RWPE2 (cell line): ENCODE measurements around the gene ZBTB46.
"Not testable (repeated sequence)": the region's sequence is repeated elsewhere in the genome, so short reads cannot be mapped to it uniquely, and the experiment has no call there.

Source experiments
- ATAC-seq: fragments of 200-7000 bp; cut with Tn5 transposase; 3 replicates; pipeline ENCODE4 v1.9.1; 2021; ENCODE audit warnings: low read depth
- DNase-seq: peaks from one replicate; pipeline ENCODE4 v3.0.0-alpha.2; 2020; ENCODE audit warnings: low spot score
- H3K27ac ChIP-seq: fragments of 450-650 bp; 2 replicates; pipeline ENCODE4 v1.5.1; 2017; ENCODE audit warnings: mild to moderate bottlenecking; ENCODE audit not compliant: poor library complexity, severe bottlenecking
- H3K27me3 ChIP-seq: fragments of 250-450 bp; sonication (Bioruptor Pico); 2 replicates; pipeline ENCODE4 v1.5.1; 2021; ENCODE audit warnings: mild to moderate bottlenecking, moderate library complexity; ENCODE audit not compliant: insufficient read depth, poor library complexity, severe bottlenecking
- H3K36me3 ChIP-seq: fragments of 250-450 bp; sonication (Bioruptor Pico); 2 replicates; pipeline ENCODE4 v1.5.1; 2020; ENCODE audit warnings: low read depth, mild to moderate bottlenecking, moderate library complexity
- H3K4me1 ChIP-seq: fragments of 250-450 bp; sonication (Bioruptor Pico); 2 replicates; pipeline ENCODE4 v1.5.1; 2021; ENCODE audit warnings: mild to moderate bottlenecking, moderate library complexity; ENCODE audit not compliant: insufficient read depth, poor library complexity, severe bottlenecking
- H3K4me3 ChIP-seq: fragments of 250-450 bp; sonication (Bioruptor Pico); 2 replicates; pipeline ENCODE4 v1.5.1; 2021; ENCODE audit warnings: mild to moderate bottlenecking, moderate library complexity; ENCODE audit not compliant: severe bottlenecking
- H3K9me3 ChIP-seq: fragments of 250-450 bp; sonication (Bioruptor Pico); 2 replicates; pipeline ENCODE4 v1.5.1; 2021; ENCODE audit warnings: mild to moderate bottlenecking, moderate library complexity; ENCODE audit not compliant: severe bottlenecking
- CTCF ChIP-seq: fragments of 450-650 bp; IDR thresholded peaks from one replicate; pipeline ENCODE4 v1.5.1; 2017; ENCODE audit warnings: mild to moderate bottlenecking, moderate library complexity; ENCODE audit not compliant: poor library complexity, severe bottlenecking

Gene ZBTB46

DNA sequence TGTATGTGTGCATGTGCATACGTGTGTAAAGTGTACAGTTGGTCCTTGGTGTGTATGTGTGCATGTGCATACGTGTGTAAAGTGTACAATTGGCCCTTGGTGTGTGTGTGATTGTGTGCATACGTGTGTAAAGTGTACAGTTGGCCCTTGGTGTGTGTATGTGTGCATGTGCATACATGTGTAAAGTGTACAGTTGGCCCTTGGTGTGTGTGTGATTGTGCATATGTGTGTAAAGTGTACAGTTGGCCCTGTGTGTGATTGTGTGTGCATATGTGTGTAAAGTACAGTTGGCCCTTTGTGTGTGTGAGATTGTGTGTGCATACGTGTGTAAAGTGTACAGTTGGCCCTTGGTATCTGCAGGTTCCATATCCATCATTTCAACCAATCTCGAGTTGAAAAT lies 99.7 kb downstream of the ZBTB46 start:
- peak; percentile 19 for DNase-seq
- no peak overlapping the region for H3K4me3 ChIP-seq
- H3K4me1 ChIP-seq, result no peaks in the 10 kb centered on the region
- no peak for TF ChIP-seq CTCF
- H3K9me3 ChIP-seq, result no peaks in the 10 kb centered on the region
- no peaks in the 10 kb centered on the region for H3K27me3 ChIP-seq
- no peak for ATAC-seq
- no peak overlapping the region for H3K27ac ChIP-seq
- H3K36me3 ChIP-seq, result peaks cover 63% of the 10 kb centered on the region

DNA sequence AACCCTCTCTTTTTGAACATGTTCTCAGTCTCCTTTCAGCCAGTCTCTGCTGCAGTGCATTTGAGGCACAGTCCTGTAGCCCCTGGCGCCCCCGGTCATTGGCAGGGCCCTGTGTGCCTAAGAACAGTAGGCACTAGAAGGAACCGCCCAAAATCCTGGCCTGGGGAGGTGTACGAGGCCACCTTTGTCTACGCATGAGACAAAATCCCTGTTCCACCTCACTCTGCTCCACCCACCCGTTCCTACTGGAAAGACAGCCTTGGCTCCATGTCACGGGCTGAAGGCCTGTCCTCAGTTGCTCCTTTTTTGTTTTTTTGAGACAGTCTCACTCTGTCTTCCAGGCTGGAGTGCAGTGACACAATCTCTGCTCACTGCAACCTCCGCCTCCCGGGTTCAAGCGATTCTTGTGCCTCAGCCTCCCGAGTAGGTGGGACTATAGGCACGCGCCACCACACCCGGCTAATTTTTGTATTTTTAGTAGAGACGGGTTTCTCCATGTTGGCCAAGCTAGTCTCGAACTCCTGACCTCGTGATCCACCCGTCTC lies 100.8 kb downstream of the ZBTB46 start:
- H3K27ac ChIP-seq, H3K4me3 ChIP-seq, ATAC-seq, H3K27me3 ChIP-seq, H3K9me3 ChIP-seq, H3K4me1 ChIP-seq: not testable (repeated sequence)
- peak; percentile 81 for DNase-seq
- H3K36me3 ChIP-seq, result peaks cover 66% of the 10 kb centered on the region

DNA sequence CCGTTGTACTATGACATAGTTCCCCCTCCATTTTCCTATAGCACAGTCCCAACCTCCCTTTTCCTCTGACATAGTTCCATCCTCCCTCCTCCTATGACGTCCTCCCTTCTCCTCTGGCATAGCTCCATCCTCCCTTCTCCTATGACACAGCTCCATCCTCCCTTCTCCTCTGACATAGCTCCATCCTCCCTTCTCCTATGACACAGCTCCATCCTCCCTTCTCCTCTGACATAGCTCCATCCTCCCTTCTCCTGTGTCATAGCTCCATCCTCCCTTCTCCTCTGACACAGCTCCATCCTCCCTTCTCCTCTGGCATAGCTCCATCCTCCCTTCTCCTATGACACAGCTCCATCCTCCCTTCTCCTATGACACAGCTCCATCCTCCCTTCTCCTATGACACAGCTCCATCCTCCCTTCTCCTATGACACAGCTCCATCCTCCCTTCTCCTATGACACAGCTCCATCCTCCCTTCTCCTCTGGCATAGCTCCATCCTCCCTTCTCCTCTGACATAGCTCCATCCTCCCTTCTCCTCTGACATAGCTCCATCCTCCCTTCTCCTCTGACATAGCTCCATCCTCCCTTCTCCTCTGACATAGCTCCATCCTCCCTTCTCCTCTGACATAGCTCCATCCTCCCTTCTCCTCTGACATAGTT lies 108.0 kb downstream of the ZBTB46 start:
- H3K27ac ChIP-seq, DNase-seq, ATAC-seq, H3K27me3 ChIP-seq, H3K4me3 ChIP-seq, H3K4me1 ChIP-seq: not testable (repeated sequence)
- peaks cover 17% of the 10 kb centered on the region for H3K9me3 ChIP-seq
- H3K36me3 ChIP-seq, result peaks cover 74% of the 10 kb centered on the region

- no peak overlapping the region for H3K27ac ChIP-seq
- H3K9me3 ChIP-seq, result peaks cover 21% of the 10 kb centered on the region
- no peak for ATAC-seq
- H3K27me3 ChIP-seq, result no peaks in the 10 kb centered on the region
- no peak overlapping the region for H3K4me3 ChIP-seq
- no peaks in the 10 kb centered on the region for H3K4me1 ChIP-seq
- peaks cover 82% of the 10 kb centered on the region for H3K36me3 ChIP-seq
- no peak for DNase-seq
- no peak for TF ChIP-seq CTCF
Measured at GRCh38 chr20:63718996-63719395, 112.1 kb downstream of the ZBTB46 start.

DNA sequence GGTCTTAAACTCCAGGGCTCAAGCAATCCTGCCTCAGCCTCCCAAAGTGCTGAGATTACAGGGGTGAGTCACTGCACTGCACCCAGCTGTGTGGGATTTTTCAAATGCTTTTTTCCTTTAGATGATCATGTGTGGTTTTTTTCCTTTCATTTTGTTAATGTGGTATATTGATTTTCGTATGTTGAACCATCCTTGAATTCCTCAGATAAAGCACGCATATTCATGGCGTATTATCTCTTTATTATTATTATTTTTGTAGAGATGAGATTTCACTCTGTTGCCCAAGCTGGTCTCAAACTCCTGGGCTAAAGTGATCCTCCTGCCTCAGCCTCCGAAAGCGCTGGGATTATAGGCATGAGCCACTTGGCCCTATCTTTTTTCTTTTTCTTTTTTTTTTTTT lies 116.2 kb downstream of the ZBTB46 start:
- peaks cover 100% of the 10 kb centered on the region for H3K36me3 ChIP-seq
- H3K27me3 ChIP-seq, result no peaks in the 10 kb centered on the region
- ATAC-seq, result no peak
- H3K4me3 ChIP-seq, result no peak overlapping the region
- H3K4me1 ChIP-seq, result no peaks in the 10 kb centered on the region
- no peak for TF ChIP-seq CTCF
- peaks cover 22% of the 10 kb centered on the region for H3K9me3 ChIP-seq
- no peak overlapping the region for H3K27ac ChIP-seq
- no peak for DNase-seq

GRCh38 chr20:63712191-63712590 lies 118.9 kb downstream of the ZBTB46 start:
- no peaks in the 10 kb centered on the region for H3K27me3 ChIP-seq
- H3K36me3 ChIP-seq, result peaks cover 86% of the 10 kb centered on the region
- no peak overlapping the region for H3K27ac ChIP-seq
- no peak for ATAC-seq
- no peak for TF ChIP-seq CTCF
- no peak overlapping the region for H3K4me3 ChIP-seq
- DNase-seq, result no peak
- H3K4me1 ChIP-seq, result peaks cover 4% of the 10 kb centered on the region
- peaks cover 10% of the 10 kb centered on the region for H3K9me3 ChIP-seq
